Spleen (tissue), 7 donors: ENCODE measurements around the gene CSF3R.

Experiments used
- POLR2A ChIP-seq, 3 donors: fragments of 450-650 bp; IDR thresholded peaks; one replicate each; pipeline ENCODE4 v1.5.1; 2017; ENCODE audit warnings: antibody characterized with exemption in 3 of 3, mild to moderate bottlenecking in 1 of 3
- TF ChIP-seq, protein P1 (sequence below), 11 experiments: fragments of 200-600 bp in 7 of 11; fragments of 450-650 bp in 4 of 11; sonication (generic) in 4 of 11; IDR thresholded peaks in 8 of 11; conservative IDR thresholded peaks in 3 of 11; 1 replicate in 7 of 11; 2 replicates in 4 of 11; pipeline versions ENCODE4 v1.4.0 to v1.8.0; 2016 to 2021; ENCODE audit warnings: antibody characterized with exemption in 11 of 11, inconsistent platforms in 4 of 11, mild to moderate bottlenecking in 1 of 11
- donor health status: DM: no; HTN: no; CAD: no; lungs with moderate emphysema.
- donor health status: DM: no; HTN: no; CAD: no.
- donor health status: DM: no; HTN: no; CAD: no.

DNA sequence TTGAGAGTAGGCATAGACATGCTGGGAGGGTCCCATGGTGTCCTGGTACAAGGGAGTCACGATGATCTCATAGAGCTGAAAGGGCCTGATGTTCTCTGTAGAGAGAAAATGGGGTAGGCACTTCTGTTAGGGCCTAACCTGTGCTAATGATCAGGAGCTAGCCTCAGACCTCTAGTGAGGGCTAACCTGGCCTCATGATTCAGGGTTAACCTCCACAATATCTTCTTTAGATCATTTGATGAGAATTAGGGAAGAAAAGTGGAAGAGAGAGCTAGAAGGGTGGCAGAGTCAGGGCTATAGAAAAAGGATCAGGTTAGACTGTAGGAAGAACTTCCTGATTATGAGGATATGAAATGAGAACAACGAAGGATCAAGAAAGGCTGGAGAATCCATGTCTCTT lies 13.6 kb downstream of the CSF3R start:
- no peak for TF ChIP-seq POLR2A (IDR thresholded peaks at IDR 0.05)
- TF ChIP-seq, protein P1, sequence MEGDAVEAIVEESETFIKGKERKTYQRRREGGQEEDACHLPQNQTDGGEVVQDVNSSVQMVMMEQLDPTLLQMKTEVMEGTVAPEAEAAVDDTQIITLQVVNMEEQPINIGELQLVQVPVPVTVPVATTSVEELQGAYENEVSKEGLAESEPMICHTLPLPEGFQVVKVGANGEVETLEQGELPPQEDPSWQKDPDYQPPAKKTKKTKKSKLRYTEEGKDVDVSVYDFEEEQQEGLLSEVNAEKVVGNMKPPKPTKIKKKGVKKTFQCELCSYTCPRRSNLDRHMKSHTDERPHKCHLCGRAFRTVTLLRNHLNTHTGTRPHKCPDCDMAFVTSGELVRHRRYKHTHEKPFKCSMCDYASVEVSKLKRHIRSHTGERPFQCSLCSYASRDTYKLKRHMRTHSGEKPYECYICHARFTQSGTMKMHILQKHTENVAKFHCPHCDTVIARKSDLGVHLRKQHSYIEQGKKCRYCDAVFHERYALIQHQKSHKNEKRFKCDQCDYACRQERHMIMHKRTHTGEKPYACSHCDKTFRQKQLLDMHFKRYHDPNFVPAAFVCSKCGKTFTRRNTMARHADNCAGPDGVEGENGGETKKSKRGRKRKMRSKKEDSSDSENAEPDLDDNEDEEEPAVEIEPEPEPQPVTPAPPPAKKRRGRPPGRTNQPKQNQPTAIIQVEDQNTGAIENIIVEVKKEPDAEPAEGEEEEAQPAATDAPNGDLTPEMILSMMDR (IDR thresholded peaks at IDR 0.05 in 8 of 11, conservative IDR thresholded peaks at IDR 0.05 in 3 of 11) = no peak
